DOHH2 (cell line): Measurements from ENCODE around the gene RTKN.

Source experiments
- EZH2phosphoT487 ChIP-seq: fragments of 200-600 bp; sonication (generic); IDR thresholded peaks from 2 replicates; pipeline ENCODE4 v1.6.1; 2017; ENCODE audit warnings: borderline replicate concordance, mild to moderate bottlenecking, antibody characterized with exemption, low read length, moderate library complexity, mixed read lengths
- TF ChIP-seq, protein P1 (sequence below): fragments of 200-600 bp; sonication (generic); IDR thresholded peaks from one replicate; pipeline ENCODE4 v1.5.1; 2014; ENCODE audit warnings: antibody characterized with exemption, mild to moderate bottlenecking, low read depth, low read length; ENCODE audit not compliant: poor library complexity, severe bottlenecking

DNA sequence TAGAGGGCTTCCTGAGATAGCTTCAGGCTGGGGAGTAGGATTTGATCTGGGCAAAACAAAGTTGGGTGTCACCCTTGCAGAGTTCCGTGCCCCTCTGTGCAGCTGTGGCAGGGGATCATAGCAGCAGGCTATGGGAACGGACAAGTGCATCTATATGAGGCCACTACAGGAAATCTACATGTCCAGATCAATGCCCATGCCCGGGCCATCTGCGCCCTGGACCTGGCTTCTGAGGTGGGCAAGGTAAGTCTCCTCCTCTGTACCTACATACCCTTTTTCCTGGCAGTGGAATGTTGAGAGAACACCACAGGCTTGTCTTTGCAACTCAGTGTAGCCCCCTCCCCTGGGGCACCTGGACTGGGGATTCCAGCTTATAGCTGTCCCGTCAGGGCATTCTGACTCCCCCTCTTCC lies 16.7 kb downstream of the RTKN start:
- TF ChIP-seq, protein P1, sequence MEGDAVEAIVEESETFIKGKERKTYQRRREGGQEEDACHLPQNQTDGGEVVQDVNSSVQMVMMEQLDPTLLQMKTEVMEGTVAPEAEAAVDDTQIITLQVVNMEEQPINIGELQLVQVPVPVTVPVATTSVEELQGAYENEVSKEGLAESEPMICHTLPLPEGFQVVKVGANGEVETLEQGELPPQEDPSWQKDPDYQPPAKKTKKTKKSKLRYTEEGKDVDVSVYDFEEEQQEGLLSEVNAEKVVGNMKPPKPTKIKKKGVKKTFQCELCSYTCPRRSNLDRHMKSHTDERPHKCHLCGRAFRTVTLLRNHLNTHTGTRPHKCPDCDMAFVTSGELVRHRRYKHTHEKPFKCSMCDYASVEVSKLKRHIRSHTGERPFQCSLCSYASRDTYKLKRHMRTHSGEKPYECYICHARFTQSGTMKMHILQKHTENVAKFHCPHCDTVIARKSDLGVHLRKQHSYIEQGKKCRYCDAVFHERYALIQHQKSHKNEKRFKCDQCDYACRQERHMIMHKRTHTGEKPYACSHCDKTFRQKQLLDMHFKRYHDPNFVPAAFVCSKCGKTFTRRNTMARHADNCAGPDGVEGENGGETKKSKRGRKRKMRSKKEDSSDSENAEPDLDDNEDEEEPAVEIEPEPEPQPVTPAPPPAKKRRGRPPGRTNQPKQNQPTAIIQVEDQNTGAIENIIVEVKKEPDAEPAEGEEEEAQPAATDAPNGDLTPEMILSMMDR, result no peak
- no peak for TF ChIP-seq EZH2phosphoT487
